DMS53 treated with DMSO at 0.1 percent for 48 hours (cell line): ENCODE data around the gene VAV3.

ENCODE experiments used
- DNase-seq: peaks from one replicate; lab custom pipeline; 2025; ENCODE audit not compliant: unreplicated experiment; lab: John Stamatoyannopoulos, UW

Gene VAV3

DNA sequence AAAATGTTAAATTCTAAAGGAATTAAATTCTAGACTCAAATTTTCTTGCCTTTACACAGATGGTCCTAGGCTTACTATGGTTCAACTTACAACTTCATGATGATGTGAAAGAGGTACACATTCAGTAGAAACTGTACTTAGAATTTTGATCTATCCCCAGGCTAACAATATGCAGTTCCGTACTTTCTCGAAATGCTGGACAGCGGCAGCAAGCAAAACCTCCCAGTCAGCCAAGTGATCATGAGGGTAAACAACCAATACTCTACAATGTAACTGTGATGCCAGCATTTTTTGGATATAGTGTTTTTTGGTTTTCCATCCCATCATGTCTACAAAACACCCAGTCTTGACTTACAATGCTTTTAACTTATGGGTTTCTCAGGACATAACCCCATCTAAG lies 25.7 kb downstream of the VAV3 start:
- DNase-seq: no peak

DNA sequence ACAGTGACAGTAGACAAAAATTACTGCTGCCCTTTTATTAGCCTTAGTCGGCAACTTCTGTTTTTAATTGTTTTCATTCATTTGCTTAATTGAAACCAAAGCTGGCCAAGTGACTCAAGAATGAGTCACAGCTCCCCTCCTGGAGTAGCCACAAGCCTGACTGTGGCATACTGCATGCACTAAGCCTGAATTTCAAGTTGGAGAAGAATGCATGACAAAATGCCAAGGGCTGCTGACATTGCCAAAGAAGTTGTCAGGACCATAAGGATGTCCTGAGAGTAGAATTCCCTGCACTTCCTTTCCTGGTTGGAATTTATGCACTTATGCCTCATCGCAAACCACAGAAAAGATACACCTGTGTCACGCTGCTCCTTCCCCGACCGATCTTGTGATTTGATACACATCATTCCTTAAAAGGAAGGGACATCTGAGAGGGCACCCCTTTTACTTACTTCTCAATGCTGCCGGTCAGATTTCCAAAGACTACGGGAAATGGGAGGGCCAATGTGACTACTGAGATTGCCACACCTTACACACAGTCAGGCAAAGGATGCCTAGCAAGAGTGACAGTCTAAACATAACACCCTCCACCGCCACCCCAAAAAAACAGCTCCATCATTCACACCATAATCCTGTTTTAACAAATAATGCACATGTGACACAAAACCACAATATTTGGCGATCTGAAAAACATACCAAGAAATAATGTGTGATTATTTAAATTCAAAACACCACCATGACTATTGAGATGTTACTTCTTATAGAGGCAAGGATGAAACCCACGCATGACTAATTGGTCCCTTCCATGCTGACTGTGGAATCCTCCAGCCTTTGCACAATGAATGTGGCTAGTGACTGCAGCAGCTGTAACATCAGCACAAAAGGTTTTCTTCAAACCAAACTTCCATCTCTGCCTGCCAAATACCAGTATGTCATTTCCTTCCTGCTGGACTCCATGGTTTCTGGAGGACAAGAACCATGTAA lies 28.2 kb downstream of the VAV3 start:
- no peak for DNase-seq

GRCh38 chr1:107935396-107936064 lies 29.4 kb downstream of the VAV3 start:
- DNase-seq: no peak

- DNase-seq: no peak
These were observed 30.4 kb downstream of the VAV3 start for GRCh38 chr1:107934578-107934977.

GRCh38 chr1:107933736-107934135 lies 31.2 kb downstream of the VAV3 start:
- no peak for DNase-seq

DNA sequence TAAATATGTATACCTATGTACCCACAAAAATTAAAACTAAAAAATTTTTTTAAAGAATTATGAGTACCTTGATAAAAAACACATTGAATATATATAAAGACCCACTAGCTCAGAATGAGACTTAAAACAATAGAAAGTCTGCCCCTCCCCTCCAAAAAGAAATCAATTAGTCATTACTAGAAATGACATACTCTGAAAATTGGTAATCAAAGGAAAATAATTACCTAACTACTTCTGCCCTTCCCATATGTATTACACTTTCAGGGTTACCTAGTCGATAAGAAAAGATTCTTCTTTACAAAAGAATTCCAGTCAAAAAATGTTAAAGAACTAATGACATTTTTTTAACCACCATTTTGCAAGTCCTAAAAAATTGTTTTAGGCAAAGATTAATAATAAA lies 34.7 kb downstream of the VAV3 start:
- no peak for DNase-seq

DNA sequence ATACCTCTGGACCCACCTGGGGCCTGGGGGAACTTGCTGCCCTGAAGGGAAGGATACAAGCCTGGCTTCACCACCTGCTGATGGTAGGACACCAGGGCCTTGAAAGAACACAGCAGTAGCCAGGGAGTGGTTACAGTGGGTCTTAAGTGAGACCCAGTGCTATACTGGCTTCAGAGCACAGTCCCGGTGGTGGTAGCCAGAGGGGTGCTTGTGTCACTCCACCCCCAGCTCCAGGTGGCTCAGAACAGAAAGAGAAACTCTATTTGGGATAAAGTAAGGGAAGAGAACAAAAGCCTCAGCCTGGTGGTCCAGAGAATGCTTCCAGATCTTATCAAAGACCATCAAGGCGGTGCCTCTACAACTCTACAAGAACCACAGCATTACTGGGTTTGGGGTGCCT lies 37.2 kb downstream of the VAV3 start:
- DNase-seq: no peak

DNA sequence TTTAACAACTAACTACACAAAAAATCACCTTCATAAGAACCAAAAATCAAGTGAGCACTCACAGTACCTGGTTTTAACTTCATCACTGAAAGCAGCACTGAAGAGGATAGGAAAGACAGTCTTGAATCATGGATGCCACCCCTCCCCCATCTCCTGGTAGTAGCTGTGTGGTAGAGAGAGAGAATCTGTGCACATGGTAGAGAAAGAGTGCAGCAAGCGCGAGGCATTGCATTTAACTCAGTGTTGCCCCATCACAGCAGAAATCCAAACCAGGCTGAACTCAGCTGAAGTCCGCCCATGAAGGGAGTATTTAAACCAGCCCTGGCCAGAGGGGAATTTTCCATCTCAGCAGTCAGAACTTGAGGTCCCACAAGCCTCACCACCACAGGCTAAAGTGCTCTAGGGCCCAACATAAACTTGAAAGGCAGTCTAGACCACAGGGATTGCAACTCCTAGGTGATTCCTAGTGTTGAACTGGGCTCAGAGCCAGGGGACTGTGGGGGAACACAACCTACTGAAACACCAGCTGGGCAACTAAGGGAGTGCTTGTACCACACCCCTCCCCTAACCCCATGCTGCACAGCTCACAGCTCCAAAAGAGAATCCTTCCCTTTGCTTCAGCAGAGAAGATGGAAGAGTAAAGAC lies 38.4 kb downstream of the VAV3 start:
- no peak for DNase-seq

- no peak for DNase-seq
These were observed 39.4 kb downstream of the VAV3 start for GRCh38 chr1:107925565-107925964.

- DNase-seq: no peak
These were observed 44.0 kb downstream of the VAV3 start for GRCh38 chr1:107920999-107921398.

DNA sequence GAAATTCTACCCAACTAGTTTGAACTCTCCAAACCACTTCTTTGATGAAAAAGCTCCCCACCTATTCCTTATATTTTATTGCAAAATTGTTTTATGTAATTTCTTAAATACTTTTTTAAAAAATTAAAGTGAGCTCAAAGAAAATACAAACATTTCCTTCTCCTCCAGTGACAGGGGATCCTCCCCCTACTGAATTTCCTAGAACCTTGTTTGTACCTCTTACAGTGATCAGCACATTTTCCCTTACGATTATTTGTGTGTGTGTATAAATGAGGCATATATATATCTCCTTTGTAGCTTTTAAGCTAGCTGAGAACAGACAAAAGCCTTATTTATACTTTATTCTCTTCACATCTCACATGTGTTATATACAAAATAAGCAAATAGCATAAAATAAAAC lies 44.4 kb downstream of the VAV3 start:
- DNase-seq: no peak

DNA sequence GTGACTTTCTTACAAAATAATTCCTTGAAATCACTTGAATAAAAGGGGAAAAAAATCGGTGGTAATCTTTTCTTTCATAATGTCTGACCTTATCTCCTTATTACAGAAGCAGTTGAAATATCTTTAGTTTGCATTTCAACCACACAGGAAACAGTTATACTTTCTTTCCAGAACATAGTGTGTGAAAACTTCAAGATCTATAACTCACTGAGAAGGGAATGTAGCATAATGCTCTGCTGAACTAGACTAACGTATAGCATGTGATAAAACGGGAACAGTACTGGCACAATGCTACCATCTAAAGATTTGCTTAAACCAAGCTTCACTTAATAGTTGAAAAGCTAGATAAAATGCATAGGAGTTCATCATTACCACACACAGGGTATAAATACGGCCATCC lies 45.0 kb downstream of the VAV3 start:
- DNase-seq: no peak

DNA sequence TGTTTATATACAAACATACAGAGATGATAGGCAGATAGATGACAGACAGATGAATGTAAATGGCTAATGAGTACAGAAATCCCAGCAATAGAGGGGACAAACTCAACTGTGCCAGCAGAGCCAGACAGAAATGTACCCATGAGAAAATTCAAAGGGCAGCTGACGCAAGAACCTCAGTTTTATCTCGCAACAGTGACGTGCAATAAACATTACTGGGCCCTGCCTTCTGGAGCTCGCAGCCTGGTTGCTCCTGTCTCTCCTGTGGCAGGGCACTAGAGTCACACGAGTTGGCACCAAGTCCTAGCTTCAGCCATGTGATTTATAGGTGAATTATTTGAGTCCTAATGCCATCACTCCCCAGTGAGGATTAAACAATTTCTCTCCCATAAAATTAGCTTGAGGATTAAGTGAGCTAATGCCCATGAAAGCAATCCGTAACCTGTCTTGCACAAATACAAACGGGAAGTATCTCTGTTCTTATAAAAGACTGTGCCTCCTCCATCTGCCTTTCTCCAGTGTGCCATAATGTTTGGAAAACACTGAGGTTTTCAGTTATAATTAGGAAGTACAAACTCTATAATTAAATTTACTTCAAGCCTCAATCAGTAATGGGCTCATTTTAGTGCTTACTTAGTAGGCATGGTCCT lies 50.7 kb downstream of the VAV3 start:
- no peak for DNase-seq

DNA sequence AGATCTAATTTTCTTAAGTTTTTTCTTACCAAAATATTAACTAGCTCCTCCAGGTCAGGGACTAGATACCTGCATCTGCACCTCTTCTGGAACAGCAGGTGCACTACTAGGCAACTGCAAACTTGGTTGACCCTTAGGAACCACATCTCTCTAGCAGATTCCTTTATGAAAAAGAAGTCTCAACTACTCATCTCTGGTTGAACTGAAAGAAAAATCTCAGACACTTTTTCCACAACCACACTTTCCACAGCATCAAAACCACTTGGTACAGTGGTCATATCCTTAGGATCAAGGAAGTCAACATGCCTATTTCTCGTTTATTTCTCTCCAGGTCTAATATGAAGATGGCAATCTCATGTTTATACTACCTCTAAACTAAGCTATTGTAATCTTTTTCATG lies 52.3 kb downstream of the VAV3 start:
- no peak for DNase-seq

DNA sequence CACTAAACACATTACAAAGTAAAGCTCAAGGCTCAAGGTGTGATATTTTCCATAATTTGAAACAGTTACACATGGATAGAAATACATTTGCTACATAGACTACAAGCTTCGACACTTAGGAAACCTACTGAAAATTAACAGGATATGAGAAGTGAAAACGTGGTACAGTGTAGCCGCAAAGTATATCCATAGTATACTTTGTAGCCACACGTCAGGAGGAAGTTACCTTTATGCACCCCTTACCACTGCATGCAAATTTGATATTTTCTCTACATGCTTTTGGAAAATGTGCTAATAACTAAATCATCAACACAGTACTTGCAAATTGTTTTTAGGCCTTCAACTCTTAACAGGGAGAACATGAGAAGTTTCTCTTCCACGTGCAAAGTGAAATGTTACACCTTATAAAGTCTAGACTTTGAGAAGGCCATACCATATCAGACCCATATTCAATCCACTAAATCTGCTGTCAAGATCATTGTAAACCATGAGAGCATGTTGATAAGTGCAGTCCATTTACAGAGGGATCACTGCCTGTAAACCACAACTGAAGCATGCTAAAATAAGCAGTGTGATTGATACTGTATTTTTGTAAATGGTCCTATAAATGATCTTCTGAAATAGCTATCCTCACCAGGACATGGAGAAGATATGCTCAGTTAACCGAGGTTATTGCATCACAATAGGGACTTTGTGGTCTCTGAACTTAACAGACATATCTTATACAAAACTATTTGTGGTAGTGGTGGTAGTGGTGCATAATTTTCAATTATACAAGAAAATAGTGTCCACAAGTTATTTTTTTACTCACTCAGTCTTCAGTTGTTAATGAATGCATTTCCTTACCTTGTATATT lies 64.7 kb downstream of the VAV3 start:
- DNase-seq: no peak

DNA sequence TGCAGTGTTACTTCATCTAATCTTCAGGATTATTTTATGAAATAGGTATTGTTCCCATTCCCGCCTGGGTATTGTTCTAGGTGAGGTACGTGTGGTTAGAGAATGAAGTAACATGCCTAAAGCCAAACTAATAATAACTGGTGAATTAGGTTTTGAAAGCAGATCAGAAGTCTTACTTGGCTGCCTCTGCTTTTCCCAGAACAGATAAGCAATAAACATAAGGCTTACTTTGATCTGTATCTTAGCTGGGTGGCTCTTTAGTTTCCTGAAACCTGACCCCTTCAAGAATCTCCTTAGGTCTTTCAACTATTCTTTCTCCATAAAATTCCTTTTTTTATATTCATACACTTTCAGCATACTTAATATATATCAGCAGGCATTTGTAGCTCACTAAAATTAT lies 65.3 kb downstream of the VAV3 start:
- DNase-seq: no peak

- DNase-seq: no peak
These were observed 67.3 kb downstream of the VAV3 start for GRCh38 chr1:107897438-107898345.

GRCh38 chr1:107896936-107897335 lies 68.0 kb downstream of the VAV3 start:
- no peak for DNase-seq

GRCh38 chr1:107896401-107896800 lies 68.6 kb downstream of the VAV3 start:
- DNase-seq: no peak
